Fibroblast of villous mesenchyme (primary cell): ENCODE measurements around the gene DCC. TPM values are rescaled to one million over a fixed set of nuclear protein-coding genes. Genes with fewer than 3 reads are reported as not detected.

ENCODE experiments used
- DNase-seq: peaks from one replicate; pipeline ENCODE4 v3.0.0-alpha.2; 2010; ENCODE audit warnings: low read depth
- H3K4me3 ChIP-seq: 2 replicates; pipeline ENCODE4 v1.5.1; 2011; ENCODE audit warnings: low read depth, mild to moderate bottlenecking, low read length
- CTCF ChIP-seq: IDR thresholded peaks from 2 replicates; pipeline ENCODE4 v1.5.1; 2012; ENCODE audit warnings: low read depth, mild to moderate bottlenecking, low read length; ENCODE audit not compliant: insufficient read depth
- total RNA-seq: library from RNA; depleted of rRNA; stranded (reverse); fragments of >200 nt; gene quantifications from 2 replicates; pipeline ENCODE4 v1.2.3, GENCODE V29; 2012

The DCC gene
- total RNA-seq, 1 donor: not detected

- H3K4me3 ChIP-seq: no peak overlapping the region
- DNase-seq: no peak
- TF ChIP-seq CTCF: no peak
Measured at GRCh38 chr18:52427521-52428175, 87.7 kb downstream of the DCC start.

- DNase-seq: no peak
- no peak overlapping the region for H3K4me3 ChIP-seq
- no peak for TF ChIP-seq CTCF
Measured at GRCh38 chr18:52431683-52432082, 91.7 kb downstream of the DCC start.

DNA sequence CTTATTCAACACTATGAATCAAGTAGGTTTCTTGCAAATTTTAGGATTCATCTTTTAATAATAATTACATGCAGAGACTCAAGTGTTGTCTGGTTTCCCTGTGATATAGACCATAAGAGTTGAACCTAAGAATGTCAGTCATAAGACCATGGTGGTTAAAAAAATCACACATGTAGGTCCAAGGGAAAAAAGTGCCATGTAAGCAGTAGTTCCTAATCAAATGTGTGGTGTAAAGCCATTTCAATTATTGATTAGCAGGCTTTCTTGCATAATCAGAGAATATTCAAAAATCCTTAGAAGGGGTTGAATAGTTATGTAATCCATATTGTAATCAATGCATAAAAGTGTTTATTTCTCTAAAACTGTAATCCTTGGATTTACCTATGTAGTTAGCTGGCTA is 93.8 kb downstream of the DCC start:
- no peak for TF ChIP-seq CTCF
- DNase-seq: no peak
- no peak overlapping the region for H3K4me3 ChIP-seq

DNA sequence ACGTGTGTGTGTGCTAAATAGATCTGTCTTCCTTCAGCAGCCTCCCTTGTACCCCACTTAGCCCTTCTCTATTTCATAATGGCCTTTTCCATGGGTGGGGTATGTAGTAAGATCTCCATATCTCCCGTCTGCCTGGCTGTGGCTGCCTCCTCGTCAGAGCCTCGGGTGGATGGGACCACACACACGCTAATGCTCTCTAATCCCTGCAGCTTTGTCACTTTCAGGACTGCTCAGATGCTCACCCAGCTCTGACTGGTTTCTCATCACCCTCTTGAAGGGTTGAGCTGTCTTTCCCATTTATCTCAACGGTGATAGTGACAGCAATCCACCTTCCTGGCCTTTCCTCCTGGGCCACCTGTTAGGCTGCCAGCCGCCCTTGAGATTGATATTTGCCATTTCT is 95.3 kb downstream of the DCC start:
- no peak for TF ChIP-seq CTCF
- no peak for DNase-seq
- H3K4me3 ChIP-seq: no peak overlapping the region

DNA sequence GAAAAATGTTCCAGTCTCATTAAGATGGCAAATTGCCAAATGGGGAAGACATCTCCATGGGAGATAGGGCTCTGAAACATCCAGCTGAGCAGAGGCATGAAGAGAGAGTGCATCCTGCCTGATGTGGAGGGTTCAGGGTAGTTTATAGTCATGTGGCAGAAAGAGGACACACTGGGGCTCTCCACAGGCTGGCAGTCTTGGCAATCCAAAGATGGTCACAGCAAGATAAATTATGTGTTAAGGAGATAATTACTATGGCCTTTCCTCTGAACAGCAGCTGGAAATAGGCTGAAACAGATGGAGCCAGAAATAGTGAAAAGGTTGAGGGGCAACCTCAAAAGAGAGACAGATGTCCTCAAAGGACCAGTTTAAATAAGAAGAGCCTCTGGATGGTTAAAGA is 97.2 kb downstream of the DCC start:
- DNase-seq: no peak
- TF ChIP-seq CTCF: no peak
- H3K4me3 ChIP-seq: no peak overlapping the region

DNA sequence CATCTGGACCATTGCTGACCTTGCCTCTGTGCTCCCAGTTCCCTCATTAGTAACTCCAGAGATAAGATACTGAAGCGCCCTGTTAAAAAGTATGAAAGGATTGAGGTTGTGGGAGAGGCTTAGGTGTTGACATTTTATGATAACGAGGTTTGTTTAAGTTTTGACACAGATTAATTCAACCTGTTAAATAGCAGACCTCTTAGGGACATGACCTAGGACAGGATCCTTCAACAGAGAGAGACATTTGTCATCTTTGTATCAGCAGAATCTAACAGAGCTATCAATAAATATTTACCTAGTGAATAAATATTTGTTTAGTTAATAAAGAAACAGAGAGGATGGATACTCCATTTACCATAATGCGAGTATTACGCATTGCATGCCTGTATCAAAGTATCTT is 99.5 kb downstream of the DCC start:
- no peak for DNase-seq
- no peak for TF ChIP-seq CTCF
- no peak overlapping the region for H3K4me3 ChIP-seq

DNA sequence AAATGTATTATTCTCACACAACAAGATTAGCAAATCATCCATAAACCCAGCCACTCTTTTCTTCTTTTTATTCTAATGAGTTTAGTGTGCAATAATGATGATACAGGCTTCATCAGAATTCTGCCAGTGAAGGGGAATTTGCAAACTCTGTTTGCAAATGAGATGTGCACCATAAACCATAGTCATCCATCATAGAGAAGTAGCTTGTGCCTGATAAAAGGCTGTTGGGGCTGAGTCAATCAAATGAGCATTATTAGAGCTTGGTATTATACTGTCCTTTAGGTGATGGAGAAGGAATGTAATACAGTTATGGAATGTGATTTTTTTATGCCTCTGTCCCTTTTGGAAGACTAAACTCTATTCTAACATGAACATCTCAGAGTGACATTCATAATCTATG is 101.8 kb downstream of the DCC start:
- H3K4me3 ChIP-seq: no peak overlapping the region
- TF ChIP-seq CTCF: no peak
- no peak for DNase-seq
